ENCODE results near the gene PHF12.

DNA sequence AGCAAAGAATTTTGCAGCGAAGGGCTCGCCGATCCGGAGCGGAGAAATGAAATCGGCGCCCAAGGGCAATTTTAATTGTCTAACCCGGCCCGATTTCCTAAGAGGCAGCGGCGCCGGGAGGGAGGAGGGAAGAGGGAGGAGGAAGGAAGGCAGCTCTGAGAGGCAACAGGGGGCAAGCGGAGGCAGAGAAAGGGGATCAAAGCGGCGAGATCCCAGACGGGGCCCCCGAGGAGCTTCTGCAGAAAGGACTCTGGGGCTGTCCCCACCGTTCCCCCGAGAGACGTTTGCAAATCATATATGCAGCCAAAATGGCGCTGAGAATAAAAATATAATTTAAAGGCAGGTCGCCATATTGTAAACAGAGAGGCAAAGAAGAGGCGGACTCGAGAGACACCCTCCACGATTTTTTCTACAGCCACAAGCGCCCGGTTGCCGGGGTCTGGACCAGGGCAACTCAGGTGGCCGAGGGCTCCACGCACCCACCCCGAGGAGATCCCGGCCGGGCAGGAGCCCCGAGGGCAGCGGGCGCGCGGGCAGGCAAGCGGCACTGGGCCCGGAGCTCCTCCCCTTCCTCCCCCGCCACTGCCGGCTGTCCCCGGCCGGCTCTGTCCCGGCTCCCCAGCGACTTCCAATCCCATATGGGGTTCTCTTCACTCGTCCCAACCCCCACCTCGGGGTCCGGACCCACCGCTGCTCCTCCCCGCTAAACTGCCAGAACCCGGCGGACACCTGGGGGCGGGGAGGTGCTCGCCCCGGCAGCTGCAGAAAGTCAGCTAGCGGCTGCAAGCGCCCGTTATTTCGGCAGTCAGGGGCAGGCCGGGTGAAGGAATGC is 1.9 kb downstream of the PHF12 start:
- TF ChIP-seq NCOA2 (CRISPR knock-in tag; IDR thresholded peaks at IDR 0.05): no peak
- no peak for TF ChIP-seq ZNF713 (CRISPR knock-in tag; IDR thresholded peaks at IDR 0.05)
- TF ChIP-seq, protein P1, sequence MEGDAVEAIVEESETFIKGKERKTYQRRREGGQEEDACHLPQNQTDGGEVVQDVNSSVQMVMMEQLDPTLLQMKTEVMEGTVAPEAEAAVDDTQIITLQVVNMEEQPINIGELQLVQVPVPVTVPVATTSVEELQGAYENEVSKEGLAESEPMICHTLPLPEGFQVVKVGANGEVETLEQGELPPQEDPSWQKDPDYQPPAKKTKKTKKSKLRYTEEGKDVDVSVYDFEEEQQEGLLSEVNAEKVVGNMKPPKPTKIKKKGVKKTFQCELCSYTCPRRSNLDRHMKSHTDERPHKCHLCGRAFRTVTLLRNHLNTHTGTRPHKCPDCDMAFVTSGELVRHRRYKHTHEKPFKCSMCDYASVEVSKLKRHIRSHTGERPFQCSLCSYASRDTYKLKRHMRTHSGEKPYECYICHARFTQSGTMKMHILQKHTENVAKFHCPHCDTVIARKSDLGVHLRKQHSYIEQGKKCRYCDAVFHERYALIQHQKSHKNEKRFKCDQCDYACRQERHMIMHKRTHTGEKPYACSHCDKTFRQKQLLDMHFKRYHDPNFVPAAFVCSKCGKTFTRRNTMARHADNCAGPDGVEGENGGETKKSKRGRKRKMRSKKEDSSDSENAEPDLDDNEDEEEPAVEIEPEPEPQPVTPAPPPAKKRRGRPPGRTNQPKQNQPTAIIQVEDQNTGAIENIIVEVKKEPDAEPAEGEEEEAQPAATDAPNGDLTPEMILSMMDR (CRISPR knock-in tag; IDR thresholded peaks at IDR 0.05): no peak
- no peak for TF ChIP-seq RAD21 (CRISPR knock-in tag; IDR thresholded peaks at IDR 0.05)
- TF ChIP-seq, protein P2, sequence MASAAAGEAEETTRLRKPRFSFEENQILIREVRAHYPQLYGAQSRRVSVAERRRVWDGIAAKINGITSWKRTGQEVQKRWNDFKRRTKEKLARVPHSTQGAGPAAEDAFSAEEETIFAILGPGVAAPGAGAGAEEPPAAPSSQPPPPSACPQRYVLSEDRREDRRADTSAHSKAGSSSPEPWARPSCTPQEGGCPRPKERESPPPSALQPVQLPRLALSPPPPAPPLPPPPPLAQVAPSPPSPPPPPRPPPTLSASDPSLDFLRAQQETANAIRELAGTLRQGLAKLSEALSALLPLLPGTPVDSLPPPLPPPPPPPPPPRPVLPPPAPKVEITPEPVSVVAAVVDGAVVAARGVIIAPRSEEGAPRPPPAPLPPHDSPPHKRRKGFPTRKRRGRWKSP (CRISPR knock-in tag; IDR thresholded peaks at IDR 0.05): no peak
